IPS-NIHi7 (cell line): ENCODE results near the gene PRAMEF33.
A peak's percentile ranks its signal among the peaks of the same experiment; 100 is the strongest.
"Not testable (repeated sequence)": the region's sequence is repeated elsewhere in the genome, so short reads cannot be mapped to it uniquely, and the experiment has no call there.

ENCODE experiments used
- DNase-seq: peaks from one replicate; pipeline ENCODE4 v3.0.0; 2012; ENCODE audit warnings: mixed read lengths; ENCODE audit errors: extremely low spot score

PRAMEF33 gene

DNA sequence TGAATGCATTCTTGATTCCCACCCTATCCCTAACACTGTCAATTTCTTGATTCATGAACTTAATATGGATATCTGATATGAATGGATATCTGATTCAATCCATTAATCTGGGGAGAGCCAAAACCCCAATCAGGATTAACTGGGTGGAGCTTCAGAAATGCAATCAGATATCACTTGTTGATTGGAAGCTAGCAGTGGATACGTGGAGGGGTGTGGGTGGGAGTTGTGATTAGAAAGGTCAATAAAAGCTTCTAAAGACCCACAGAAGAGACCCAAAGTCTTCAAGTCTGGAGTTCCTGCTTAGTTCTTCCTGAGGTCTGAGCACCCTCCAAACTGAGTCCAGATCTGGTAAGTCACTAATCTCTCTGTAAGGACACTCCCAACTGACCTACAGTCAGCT is at the start of gene PRAMEF33:
Gene PRAMEF33, plus strand, starts transcription at position 301 of the 400 bp plus-strand sequence. CDS start 2,416 bp downstream, outside the sequence.
- DNase-seq = not testable (repeated sequence)

DNA sequence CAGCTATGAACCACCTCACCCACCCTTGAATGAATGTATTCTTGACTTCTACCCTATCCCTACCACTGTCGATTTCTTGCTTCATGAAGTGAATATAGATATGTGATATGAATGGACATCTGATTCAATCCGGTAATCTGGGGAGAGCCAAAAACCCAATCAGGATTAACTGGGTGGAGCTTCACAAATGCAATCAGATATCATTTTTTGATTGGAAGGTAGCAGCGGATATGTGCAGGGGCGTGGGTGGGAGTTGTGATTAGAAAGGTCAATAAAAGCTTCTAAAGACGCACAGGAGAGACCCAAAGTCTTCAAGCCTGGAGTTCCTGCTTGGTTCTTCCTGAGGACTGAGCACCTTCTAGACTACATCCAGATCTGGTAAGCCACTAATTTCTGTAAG is 49.4 kb upstream of the PRAMEF33 start, which contains the start of gene PRAMEF5:
Gene PRAMEF5, plus strand, starts transcription at position 301 of the 400 bp plus-strand sequence. CDS start 5,071 bp downstream, outside the sequence.
- DNase-seq = not testable (repeated sequence)

GRCh38 chr1:13265124-13265523 is 38.2 kb upstream of the PRAMEF33 start:
- not testable (repeated sequence) for DNase-seq

- DNase-seq = not testable (repeated sequence)
These were observed 26.3 kb upstream of the PRAMEF33 start for GRCh38 chr1:13277016-13277415.

- DNase-seq = not testable (repeated sequence)
These were observed 23.7 kb upstream of the PRAMEF33 start for GRCh38 chr1:13279617-13280016.

DNA sequence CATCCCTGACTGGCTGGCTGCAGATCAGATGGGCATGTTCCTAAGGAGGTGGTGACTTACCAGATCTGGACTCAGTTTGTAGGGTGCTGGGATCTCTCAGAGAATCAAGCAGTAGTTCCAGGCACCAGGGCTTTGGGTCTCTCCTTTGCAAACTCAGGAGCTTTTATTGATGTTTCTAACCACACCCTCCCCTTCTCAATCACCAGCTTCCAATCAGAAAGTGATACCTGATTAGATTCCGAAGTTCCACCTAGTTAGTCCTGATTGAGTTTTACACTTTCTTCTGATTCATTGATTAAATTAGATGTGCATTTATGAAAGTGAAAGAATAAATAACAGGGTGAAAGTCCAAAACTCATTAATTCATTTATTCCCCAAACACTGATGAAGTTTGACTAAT is 18.3 kb upstream of the PRAMEF33 start, which contains the start of gene PRAMEF8:
Gene PRAMEF8, minus strand, starts transcription at position 101 of the 400 bp plus-strand sequence. CDS start 1,046 bp downstream, outside the sequence.
- not testable (repeated sequence) for DNase-seq

GRCh38 chr1:13289030-13289429 is 14.3 kb upstream of the PRAMEF33 start:
- DNase-seq = not testable (repeated sequence)

DNA sequence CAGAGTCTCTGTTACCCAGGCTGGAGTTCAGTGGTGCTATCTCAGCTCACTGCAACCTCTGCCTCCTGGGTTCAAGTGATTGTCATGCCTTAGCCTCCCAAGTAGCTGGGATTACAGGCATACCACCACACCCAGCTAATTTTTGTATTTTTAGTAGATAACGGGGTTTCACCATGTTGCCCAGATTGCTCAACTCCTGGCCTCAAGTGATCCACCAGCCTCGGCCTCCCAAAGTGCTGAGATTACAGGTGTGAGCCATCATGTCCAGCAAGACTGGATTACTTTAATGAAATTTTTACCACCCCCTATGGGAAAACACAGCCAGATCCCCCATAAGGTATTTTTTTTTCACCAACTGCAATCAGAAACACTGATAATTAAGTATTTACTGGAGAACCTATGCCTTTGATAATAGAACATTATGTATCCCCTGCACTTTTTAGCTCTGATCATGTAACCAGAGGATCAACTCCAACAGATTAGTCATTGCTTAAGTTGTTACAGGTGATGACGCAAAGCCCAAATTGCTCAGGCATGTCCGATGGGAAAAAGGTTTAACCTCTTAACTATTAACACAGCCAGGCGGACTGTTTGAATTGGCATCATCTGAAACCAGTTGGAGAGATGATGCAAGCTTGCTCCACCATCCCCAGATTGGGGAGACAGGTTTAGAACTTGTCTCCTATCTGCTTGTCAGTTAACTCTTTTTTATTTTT is 6.0 kb upstream of the PRAMEF33 start:
- DNase-seq = not testable (repeated sequence)

- DNase-seq = not testable (repeated sequence)
These were observed 4.6 kb upstream of the PRAMEF33 start for GRCh38 chr1:13298699-13299098.

DNA sequence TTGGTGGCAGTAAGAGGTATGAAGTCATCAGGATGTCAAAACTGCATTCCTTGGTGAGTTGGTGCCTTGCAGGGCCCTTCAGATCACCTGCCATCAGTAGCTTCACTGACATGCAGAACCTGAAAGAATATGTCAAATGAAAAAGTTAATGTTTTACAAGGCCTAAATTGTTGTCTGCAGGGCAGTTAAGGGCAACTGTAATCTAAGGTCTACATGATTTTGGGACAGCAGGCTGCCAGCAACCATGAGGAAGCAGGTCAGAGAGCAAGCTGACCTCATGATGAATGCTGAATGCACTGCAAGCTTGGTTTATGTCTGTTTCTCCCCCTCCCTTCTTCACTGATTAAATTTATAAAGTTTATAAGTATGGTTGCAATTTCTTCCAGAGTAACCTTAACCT is 1.1 kb upstream of the PRAMEF33 start:
- DNase-seq = not testable (repeated sequence)

DNA sequence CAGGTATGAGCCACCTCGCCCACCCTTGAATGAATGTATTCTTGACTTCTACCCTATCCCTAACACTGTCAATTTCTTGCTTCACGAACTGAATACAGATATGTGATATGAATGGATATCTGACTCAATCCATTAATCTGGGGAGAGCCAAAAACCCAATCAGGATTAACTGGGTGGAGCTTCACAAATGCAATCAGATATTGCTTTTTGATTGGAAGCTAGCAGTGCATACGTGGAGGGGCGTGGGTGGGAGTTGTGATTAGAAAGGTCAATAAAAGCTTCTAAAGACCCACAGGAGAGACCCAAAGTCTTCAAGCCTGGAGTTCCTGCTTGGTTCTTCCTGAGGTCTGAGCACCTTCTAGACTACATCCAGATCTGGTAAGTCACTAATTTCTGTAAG is 11.9 kb downstream of the PRAMEF33 start, which contains the start of gene PRAMEF15:
Gene PRAMEF15, plus strand, starts transcription at position 301 of the 400 bp plus-strand sequence. CDS start 2,827 bp downstream, outside the sequence.
- not testable (repeated sequence) for DNase-seq

DNA sequence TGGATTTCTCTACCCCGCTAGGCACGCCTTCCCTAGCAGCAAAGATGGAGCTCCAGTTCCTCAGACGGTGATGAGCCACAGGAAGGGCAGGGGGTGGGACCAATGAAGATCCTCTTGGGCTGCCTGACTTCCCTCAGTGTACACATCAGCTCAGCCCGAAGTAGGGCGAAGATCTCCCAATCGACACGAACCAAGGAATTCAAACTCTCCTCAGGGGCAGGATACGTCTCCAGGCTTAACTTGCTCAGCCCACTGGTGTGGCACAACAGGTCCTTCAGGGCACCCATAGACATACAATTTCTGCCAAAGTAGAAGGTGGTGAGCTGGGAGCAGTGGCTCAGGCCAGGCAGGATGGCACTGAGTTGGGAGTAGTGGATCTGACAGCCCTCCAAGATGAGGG is 39.2 kb downstream of the PRAMEF33 start:
- not testable (repeated sequence) for DNase-seq

DNA sequence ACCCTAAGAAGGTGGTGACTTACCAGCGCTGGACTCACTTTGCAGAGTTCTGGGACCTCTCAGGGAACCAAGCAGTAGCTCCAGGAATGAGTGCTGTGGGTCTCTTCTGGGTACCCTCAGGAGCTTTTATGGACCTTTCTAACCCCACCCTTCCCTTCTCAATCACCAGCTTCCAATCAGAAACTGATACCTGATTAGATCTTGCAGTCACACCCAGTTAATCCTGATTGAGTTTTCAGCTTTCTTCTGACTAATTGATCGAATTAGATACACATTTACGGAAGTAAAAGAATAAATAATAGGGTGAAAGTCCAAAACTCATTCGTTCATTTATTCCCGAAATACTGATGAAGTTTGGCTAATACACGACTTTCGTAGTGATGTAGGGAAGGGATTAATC is 43.7 kb downstream of the PRAMEF33 start, which contains the start of gene PRAMEF14:
Gene PRAMEF14, minus strand, starts transcription at position 101 of the 400 bp plus-strand sequence. CDS start 1,820 bp downstream, outside the sequence.
- not testable (repeated sequence) for DNase-seq

DNA sequence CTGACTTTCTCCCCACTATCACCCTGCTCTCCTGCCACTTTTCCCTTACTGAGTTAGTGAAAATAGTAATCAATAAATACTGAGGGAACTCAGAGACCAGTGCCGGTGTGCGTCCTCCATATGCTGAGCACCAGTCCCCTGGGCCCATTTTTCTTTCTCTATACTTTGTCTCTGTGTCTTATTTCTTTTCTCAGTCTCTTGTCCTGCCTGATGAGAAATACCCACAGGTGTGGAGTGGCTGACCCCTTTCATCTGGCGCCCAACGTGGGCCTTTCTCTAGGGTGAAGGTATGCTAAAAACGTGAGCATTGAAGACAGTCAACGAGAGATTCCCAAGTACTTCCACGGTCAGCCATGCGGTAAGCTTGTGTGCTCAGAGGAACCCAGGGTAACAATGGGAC is 50.1 kb downstream of the PRAMEF33 start:
- DNase-seq = not testable (repeated sequence)

GRCh38 chr1:13354475-13354874 is 51.1 kb downstream of the PRAMEF33 start:
- DNase-seq = not testable (repeated sequence)

DNA sequence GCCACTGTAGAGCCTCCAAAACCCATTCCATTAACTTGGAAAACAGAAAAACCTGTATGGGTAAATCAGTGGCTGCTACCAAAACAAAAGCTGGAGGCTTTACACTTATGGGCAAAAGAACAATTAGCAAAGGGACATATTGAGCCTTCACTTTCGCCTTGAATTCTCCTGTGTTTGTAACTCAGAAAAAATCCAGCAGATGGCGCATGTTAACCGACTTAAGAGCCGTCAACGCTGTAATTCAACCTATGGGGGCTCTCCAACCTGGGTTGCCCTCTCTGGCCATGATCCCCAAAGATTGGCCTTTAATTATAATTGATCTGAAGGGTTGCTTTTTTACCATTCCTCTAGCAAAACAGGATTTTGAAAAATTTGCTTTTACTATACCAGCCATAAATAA is 53.4 kb downstream of the PRAMEF33 start:
- peak; percentile 22 for DNase-seq
